A204.1 (cell line): ENCODE data around the gene HEMK1.

Experiments used
- FAIRE-seq: peaks from 2 replicates; lab custom pipeline; 2012; peaks lifted over from hg19 to GRCh38; lab: Jason Lieb, UNC

The HEMK1 gene

GRCh38 chr3:50603261-50604109 is 34.2 kb downstream of the HEMK1 start:
- no peak for FAIRE-seq

- FAIRE-seq, result no peak
These were observed 34.8 kb downstream of the HEMK1 start for GRCh38 chr3:50604110-50604621.

GRCh38 chr3:50604628-50605588 is 35.6 kb downstream of the HEMK1 start:
- no peak for FAIRE-seq

GRCh38 chr3:50605901-50606326 is 36.6 kb downstream of the HEMK1 start:
- no peak for FAIRE-seq

- FAIRE-seq, result no peak
These were observed 37.3 kb downstream of the HEMK1 start for GRCh38 chr3:50606596-50606995.

GRCh38 chr3:50607271-50608091 is 38.2 kb downstream of the HEMK1 start:
- no peak for FAIRE-seq

- no peak for FAIRE-seq
These were observed 39.0 kb downstream of the HEMK1 start for GRCh38 chr3:50608278-50608677.

GRCh38 chr3:50609071-50609762 is 39.9 kb downstream of the HEMK1 start:
- no peak for FAIRE-seq

GRCh38 chr3:50609763-50610085 is 40.4 kb downstream of the HEMK1 start:
- FAIRE-seq, result no peak

- no peak for FAIRE-seq
These were observed 41.1 kb downstream of the HEMK1 start for GRCh38 chr3:50610181-50610971.

GRCh38 chr3:50610992-50611463 is 41.7 kb downstream of the HEMK1 start:
- FAIRE-seq, result no peak

GRCh38 chr3:50611464-50612233 is 42.3 kb downstream of the HEMK1 start, which contains the start of gene CISH:
TSS of gene CISH (minus strand) at chr3:50611774. CDS start at chr3:50611650, 124 bp downstream.
- peak; percentile 93 for FAIRE-seq

GRCh38 chr3:50612234-50612882 is 43.0 kb downstream of the HEMK1 start:
- no peak for FAIRE-seq

GRCh38 chr3:50612970-50613846 is 43.9 kb downstream of the HEMK1 start:
- FAIRE-seq, result no peak

GRCh38 chr3:50615190-50615589 is 45.9 kb downstream of the HEMK1 start:
- FAIRE-seq, result no peak

GRCh38 chr3:50616003-50616769 is 46.9 kb downstream of the HEMK1 start:
- no peak for FAIRE-seq

- no peak for FAIRE-seq
These were observed 47.4 kb downstream of the HEMK1 start for GRCh38 chr3:50616770-50617095.
